Choroid plexus epithelial cell (primary cell): ENCODE measurements around the gene PKLR.

ENCODE experiments used
- DNase-seq: peaks from one replicate; pipeline ENCODE4 v3.0.0-alpha.2; 2010; ENCODE audit warnings: low read depth
- H3K4me3 ChIP-seq: 2 replicates; pipeline ENCODE4 v1.5.1; 2011; ENCODE audit warnings: low read depth, mild to moderate bottlenecking, control low read depth, low read length, moderate library complexity
- TF ChIP-seq, protein P1 (sequence below): conservative IDR thresholded peaks from 2 replicates; pipeline ENCODE4 v1.5.1; 2011; ENCODE audit warnings: low read depth, mild to moderate bottlenecking, control low read depth, inconsistent platforms, low read length, moderate library complexity

Gene PKLR

GRCh38 chr1:155322953-155323728, 21.9 kb upstream of the PKLR start:
- TF ChIP-seq, protein P1, sequence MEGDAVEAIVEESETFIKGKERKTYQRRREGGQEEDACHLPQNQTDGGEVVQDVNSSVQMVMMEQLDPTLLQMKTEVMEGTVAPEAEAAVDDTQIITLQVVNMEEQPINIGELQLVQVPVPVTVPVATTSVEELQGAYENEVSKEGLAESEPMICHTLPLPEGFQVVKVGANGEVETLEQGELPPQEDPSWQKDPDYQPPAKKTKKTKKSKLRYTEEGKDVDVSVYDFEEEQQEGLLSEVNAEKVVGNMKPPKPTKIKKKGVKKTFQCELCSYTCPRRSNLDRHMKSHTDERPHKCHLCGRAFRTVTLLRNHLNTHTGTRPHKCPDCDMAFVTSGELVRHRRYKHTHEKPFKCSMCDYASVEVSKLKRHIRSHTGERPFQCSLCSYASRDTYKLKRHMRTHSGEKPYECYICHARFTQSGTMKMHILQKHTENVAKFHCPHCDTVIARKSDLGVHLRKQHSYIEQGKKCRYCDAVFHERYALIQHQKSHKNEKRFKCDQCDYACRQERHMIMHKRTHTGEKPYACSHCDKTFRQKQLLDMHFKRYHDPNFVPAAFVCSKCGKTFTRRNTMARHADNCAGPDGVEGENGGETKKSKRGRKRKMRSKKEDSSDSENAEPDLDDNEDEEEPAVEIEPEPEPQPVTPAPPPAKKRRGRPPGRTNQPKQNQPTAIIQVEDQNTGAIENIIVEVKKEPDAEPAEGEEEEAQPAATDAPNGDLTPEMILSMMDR = peak; percentile 77
- H3K4me3 ChIP-seq = peak overlapping the region; percentile 72

GRCh38 chr1:155322571-155322952, 21.3 kb upstream of the PKLR start:
- peak overlapping the region; percentile 72 for H3K4me3 ChIP-seq
- TF ChIP-seq, protein P1 = no peak
- DNase-seq = peak; percentile 33

More at GRCh38 chr1:155322953-155323728, 21.9 kb upstream of the PKLR start:
- peak; percentile 92 for DNase-seq

- TF ChIP-seq, protein P1 = no peak
- no peak for DNase-seq
- H3K4me3 ChIP-seq = peak overlapping the region; percentile 68
Measured at GRCh38 chr1:155321639-155322503, 20.6 kb upstream of the PKLR start.

DNA sequence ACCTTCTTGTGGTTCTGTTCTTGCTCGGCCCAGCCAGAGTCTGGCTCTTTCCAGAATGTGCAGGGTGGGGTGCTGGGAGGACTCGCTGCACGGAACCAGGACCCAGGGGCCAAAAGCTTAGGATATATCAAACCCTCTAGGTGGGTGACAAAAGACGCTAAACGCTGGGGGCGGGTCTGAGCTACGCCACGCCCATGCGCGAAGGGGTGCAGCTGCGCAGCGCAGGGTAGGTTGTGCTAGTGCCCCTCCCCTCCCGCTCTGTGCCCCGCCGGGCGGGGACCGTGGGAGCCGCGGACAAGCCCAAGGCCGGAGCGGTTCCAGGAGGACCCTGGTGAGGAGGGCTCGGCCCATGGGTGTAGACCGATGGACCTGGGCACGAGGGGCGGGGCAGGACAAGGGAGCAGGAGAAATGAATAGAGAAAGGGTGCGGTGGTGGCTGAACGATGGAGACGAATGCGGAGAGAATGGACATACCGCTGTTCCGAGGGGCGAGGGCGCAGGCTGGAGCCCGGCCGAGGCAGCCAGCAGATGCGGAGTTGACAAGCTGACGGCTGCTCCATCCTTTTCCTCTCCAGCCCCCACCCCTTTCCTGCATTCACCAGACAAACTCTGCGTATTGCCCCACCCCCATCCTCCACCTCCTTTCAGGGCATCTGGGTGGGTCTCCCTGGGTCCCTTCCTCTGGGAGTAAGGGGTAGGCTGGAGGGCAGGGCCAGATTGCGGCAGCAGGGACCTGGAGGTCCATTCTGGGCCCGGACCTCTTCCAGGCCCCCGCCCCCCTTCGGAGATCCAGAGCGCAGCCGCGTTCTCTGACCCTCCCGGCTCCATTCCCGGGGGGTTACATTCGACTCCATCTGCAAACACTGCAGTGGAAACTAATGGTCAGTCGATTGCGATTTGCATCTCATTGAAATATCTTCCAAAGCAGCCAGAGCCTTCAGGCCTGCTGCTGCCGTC, 19.7 kb upstream of the PKLR start, which contains the start of gene RUSC1:
TSS of gene RUSC1 (plus strand) at position 234 of the 957 bp plus-strand sequence. CDS start 880 bp downstream, outside the sequence.
- peak; percentile 58 for DNase-seq
- TF ChIP-seq, protein P1 = no peak
- H3K4me3 ChIP-seq = peak within 1 kb of the TSS; percentile 68

- TF ChIP-seq, protein P1 = no peak
- no peak for DNase-seq
- peak overlapping the region; percentile 68 for H3K4me3 ChIP-seq
Measured at GRCh38 chr1:155320252-155320651, 19.0 kb upstream of the PKLR start.

GRCh38 chr1:155319536-155319935, 18.3 kb upstream of the PKLR start:
- no peak overlapping the region for H3K4me3 ChIP-seq
- DNase-seq = no peak
- TF ChIP-seq, protein P1 = no peak
